H1 (cell line): Measurements from ENCODE around the gene CREBBP. TPM values are rescaled to one million over a fixed set of nuclear protein-coding genes. Genes with fewer than 3 reads are reported as not detected.

Experiments
- MAFK ChIP-seq: IDR thresholded peaks from 2 replicates; pipeline ENCODE4 v1.6.1; 2012; ENCODE audit warnings: low read depth, mild to moderate bottlenecking, improper control_type of control experiment, low read length
- RXRA ChIP-seq: IDR thresholded peaks from 2 replicates; pipeline ENCODE4 v1.6.1; 2011; ENCODE audit warnings: low read depth, mild to moderate bottlenecking, low read length, moderate library complexity; ENCODE audit not compliant: insufficient read depth
- polyA plus RNA-seq, 7 experiments: library from polyadenylated mRNA; depleted of rRNA in 3 of 7; stranded (reverse) in 5 of 7; unstranded in 2 of 7; fragments of >200 nt in 5 of 7; fragments of 200-250 nt in 2 of 7; gene quantifications; 1 replicate in 5 of 7; 2 replicates in 1 of 7; 4 replicates in 1 of 7; pipeline versions ENCODE4 v1.2.1 to v1.2.3, GENCODE V29; 2011 to 2013; ENCODE audit warnings: missing spikeins in 2 of 7, mixed read lengths in 2 of 7
- total RNA-seq: library from RNA; stranded (reverse); fragmentation: NEBNext Ultra II Directional; extraction: Animal tissue kit (Norgen Biotek cat#: 25700); gene quantifications from 2 replicates; pipeline ENCODE4 v1.2.1, GENCODE V29; 2021

The CREBBP gene
- total and polyA plus RNA-seq, 2 of the 8 experiments (the other 6 are each of a cell fraction or from before 2014, with no cell fraction given) = 10.0 to 60.1 TPM

DNA sequence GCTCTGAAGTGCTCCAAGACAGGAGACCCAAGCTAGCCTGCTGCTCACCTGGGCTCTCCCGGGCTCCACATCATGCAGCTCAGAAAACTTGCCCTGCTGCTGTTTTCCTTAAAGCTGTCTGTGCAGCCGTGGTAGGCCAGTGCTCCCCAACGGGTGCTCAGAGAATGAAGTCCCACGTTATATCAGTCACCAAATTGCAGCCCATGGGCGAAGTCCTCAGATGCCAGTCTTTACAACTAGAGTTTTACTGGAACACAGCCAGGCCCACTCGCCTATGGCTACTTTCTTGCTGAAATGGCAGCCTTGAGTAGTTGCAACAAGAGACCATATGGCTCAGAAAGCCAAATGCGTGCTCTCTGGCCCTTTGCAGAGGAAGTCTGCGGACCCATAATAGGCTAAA, 6.3 kb downstream of the CREBBP start (continued):
- TF ChIP-seq RXRA = no peak
- TF ChIP-seq MAFK = no peak
